Fibroblast of mammary gland (primary cell): ENCODE measurements around the gene INPP5A.

ENCODE experiments used
- DNase-seq: peaks from one replicate; pipeline ENCODE4 v3.0.0-alpha.2; 2010; ENCODE audit warnings: low read depth
- H3K4me3 ChIP-seq: 2 replicates; pipeline ENCODE4 v1.5.1; 2011; ENCODE audit warnings: low read depth, mild to moderate bottlenecking, low read length, moderate library complexity; ENCODE audit not compliant: control insufficient read depth
- CTCF ChIP-seq: conservative IDR thresholded peaks from 2 replicates; pipeline ENCODE4 v1.5.1; 2011; ENCODE audit warnings: low read depth, low read length, inconsistent platforms; ENCODE audit not compliant: control insufficient read depth, insufficient read depth

The INPP5A gene

GRCh38 chr10:132798403-132798802 lies 260.8 kb downstream of the INPP5A start:
- TF ChIP-seq CTCF = no peak
- DNase-seq = no peak
- H3K4me3 ChIP-seq = no peak overlapping the region

GRCh38 chr10:132798876-132799275 lies 261.3 kb downstream of the INPP5A start:
- H3K4me3 ChIP-seq = no peak overlapping the region
- no peak for DNase-seq
- no peak for TF ChIP-seq CTCF

- TF ChIP-seq CTCF = no peak
- DNase-seq = no peak
- H3K4me3 ChIP-seq = no peak overlapping the region
These were observed 262.3 kb downstream of the INPP5A start for GRCh38 chr10:132799865-132800264.

GRCh38 chr10:132802048-132802447 lies 264.5 kb downstream of the INPP5A start:
- no peak overlapping the region for H3K4me3 ChIP-seq
- TF ChIP-seq CTCF = no peak
- no peak for DNase-seq

GRCh38 chr10:132802694-132803320 lies 265.2 kb downstream of the INPP5A start:
- DNase-seq = no peak
- no peak overlapping the region for H3K4me3 ChIP-seq
- TF ChIP-seq CTCF = no peak

- TF ChIP-seq CTCF = no peak
- DNase-seq = no peak
- H3K4me3 ChIP-seq = no peak overlapping the region
These were observed 266.0 kb downstream of the INPP5A start for GRCh38 chr10:132803416-132804210.
